Transverse colon (tissue), 4 donors: Measurements from ENCODE around the gene SNX27.

ENCODE experiments used
- EP300 ChIP-seq: sonication (generic); formaldehyde crosslinking; IDR thresholded peaks from one replicate; pipeline ENCODE4 v1.6.1; 2017; ENCODE audit warnings: antibody characterized with exemption, low read depth
- POLR2A ChIP-seq: fragments of 450-650 bp; IDR thresholded peaks from one replicate; pipeline ENCODE4 v1.6.1; 2016; ENCODE audit warnings: antibody characterized with exemption, mild to moderate bottlenecking, moderate library complexity
- POLR2AphosphoS5 ChIP-seq, 3 donors: sonication (generic); formaldehyde crosslinking; IDR thresholded peaks; one replicate each; pipeline ENCODE4 v1.6.1; 2016; ENCODE audit warnings: antibody characterized with exemption in 3 of 3
- TF ChIP-seq, protein P1 (sequence below), 5 experiments: fragments of 200-600 bp in 3 of 5; fragments of 450-650 bp in 2 of 5; sonication (generic) in 3 of 5; IDR thresholded peaks; 1 replicate in 2 of 5; 2 replicates in 3 of 5; pipeline ENCODE4 v1.5.1; 2016 to 2017; ENCODE audit warnings: antibody characterized with exemption in 5 of 5, inconsistent platforms in 3 of 5, mild to moderate bottlenecking in 2 of 5, moderate library complexity in 1 of 5

- TF ChIP-seq, protein P1, sequence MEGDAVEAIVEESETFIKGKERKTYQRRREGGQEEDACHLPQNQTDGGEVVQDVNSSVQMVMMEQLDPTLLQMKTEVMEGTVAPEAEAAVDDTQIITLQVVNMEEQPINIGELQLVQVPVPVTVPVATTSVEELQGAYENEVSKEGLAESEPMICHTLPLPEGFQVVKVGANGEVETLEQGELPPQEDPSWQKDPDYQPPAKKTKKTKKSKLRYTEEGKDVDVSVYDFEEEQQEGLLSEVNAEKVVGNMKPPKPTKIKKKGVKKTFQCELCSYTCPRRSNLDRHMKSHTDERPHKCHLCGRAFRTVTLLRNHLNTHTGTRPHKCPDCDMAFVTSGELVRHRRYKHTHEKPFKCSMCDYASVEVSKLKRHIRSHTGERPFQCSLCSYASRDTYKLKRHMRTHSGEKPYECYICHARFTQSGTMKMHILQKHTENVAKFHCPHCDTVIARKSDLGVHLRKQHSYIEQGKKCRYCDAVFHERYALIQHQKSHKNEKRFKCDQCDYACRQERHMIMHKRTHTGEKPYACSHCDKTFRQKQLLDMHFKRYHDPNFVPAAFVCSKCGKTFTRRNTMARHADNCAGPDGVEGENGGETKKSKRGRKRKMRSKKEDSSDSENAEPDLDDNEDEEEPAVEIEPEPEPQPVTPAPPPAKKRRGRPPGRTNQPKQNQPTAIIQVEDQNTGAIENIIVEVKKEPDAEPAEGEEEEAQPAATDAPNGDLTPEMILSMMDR (IDR thresholded peaks at IDR 0.05), result no peak
- no peak for TF ChIP-seq POLR2AphosphoS5 (IDR thresholded peaks at IDR 0.05)
- no peak for TF ChIP-seq EP300
- no peak for TF ChIP-seq POLR2A
Measured at GRCh38 chr1:151718011-151718431, 106.2 kb downstream of the SNX27 start.
